ENCODE data around the gene DTD1. TPM values are rescaled to one million over a fixed set of nuclear protein-coding genes. Genes with fewer than 3 reads are reported as not detected.

Gene DTD1
- total RNA-seq, 1 donor from 2014 or later: 68.2 TPM

DNA sequence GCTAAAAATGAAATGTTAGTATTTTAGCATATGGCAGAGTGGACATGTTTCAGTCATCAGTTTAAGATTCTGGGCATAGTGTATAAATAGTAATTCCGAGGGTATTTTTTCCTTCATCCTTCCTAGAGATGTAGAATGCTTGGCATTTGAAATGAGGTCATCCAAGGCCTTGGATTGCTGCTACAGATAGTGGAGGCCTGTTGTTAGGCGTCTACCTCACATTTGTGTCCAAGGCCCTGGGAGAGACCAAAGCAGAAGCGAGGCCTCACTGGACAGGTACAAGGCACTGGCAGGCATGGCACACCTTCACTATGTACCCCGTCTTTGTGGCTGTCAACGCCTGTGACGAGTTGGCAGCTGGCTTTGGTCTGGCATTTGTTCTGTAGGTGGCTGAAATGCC lies 58.0 kb downstream of the DTD1 start:
- no peaks in the 10 kb centered on the region for H3K9me3 Mint-ChIP-seq
- no peaks in the 10 kb centered on the region for H3K27me3 Mint-ChIP-seq (ENCODE audit: low read depth)
- peaks cover 7% of the 10 kb centered on the region for H3K4me1 Mint-ChIP-seq
- TF ChIP-seq, protein P1, sequence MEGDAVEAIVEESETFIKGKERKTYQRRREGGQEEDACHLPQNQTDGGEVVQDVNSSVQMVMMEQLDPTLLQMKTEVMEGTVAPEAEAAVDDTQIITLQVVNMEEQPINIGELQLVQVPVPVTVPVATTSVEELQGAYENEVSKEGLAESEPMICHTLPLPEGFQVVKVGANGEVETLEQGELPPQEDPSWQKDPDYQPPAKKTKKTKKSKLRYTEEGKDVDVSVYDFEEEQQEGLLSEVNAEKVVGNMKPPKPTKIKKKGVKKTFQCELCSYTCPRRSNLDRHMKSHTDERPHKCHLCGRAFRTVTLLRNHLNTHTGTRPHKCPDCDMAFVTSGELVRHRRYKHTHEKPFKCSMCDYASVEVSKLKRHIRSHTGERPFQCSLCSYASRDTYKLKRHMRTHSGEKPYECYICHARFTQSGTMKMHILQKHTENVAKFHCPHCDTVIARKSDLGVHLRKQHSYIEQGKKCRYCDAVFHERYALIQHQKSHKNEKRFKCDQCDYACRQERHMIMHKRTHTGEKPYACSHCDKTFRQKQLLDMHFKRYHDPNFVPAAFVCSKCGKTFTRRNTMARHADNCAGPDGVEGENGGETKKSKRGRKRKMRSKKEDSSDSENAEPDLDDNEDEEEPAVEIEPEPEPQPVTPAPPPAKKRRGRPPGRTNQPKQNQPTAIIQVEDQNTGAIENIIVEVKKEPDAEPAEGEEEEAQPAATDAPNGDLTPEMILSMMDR (conservative IDR thresholded peaks at IDR 0.05): no peak
- no peak overlapping the region for H3K27ac Mint-ChIP-seq (ENCODE audit: unreplicated experiment)
- DNase-seq (ENCODE audit: low read depth, low spot score): no peak
- H3K36me3 Mint-ChIP-seq (ENCODE audit: low read depth): no peaks in the 10 kb centered on the region
- H3K4me3 Mint-ChIP-seq: no peak overlapping the region

DNA sequence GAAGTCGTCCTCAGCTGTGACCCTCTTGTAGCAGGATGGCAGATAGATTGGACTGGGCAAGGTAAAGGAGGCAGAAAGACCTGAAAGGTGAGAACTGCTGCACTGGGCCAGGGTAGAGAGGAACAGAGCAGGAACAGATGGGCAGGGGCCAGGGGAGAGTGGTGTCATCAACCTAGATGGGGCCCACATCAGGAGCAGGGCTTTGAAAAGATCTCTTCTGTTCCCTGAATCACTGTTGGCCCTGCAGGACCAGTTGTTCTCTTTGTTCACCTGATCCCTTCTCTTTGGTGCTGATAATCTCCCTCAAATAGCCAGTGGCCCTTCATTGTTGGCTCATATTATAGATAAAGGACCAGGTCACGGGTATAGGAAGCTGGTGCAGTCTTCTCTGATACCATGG lies 59.9 kb downstream of the DTD1 start:
- Mint-ChIP-seq H3K9me3 (no peaks in the 10 kb centered on the region), H3K36me3 (ENCODE audit: low read depth) (no peaks in the 10 kb centered on the region), H3K27me3 (ENCODE audit: low read depth) (no peaks in the 10 kb centered on the region), H3K27ac (ENCODE audit: unreplicated experiment) (peak overlapping the region; percentile 78), H3K4me3 (no peak overlapping the region), H3K4me1 (peaks cover 7% of the 10 kb centered on the region)
- TF ChIP-seq, protein P1 (conservative IDR thresholded peaks at IDR 0.05): no peak
- DNase-seq (ENCODE audit: low read depth, low spot score): no peak

DNA sequence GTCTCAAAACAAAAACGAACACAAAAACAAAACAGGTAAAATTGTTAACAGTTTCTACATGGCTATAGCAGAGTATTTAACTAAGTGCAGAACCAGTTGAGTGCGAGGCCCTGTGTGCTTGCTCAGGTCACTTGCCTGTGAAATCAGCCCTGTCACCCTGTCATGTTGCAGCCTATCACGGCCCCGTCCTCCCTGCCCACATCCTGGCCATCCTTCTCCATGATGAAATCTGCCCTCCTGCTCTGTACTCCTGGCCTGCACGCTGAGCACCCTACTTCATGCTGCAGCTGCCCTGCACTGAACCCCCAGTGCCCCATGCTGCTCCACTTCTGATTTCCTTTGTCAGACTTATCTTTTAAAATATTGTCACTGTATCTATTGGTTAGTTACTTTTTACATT lies 62.4 kb downstream of the DTD1 start:
- H3K4me3 Mint-ChIP-seq: no peak overlapping the region
- peaks cover 7% of the 10 kb centered on the region for H3K4me1 Mint-ChIP-seq
- TF ChIP-seq, protein P1 (conservative IDR thresholded peaks at IDR 0.05): no peak
- H3K9me3 Mint-ChIP-seq: no peaks in the 10 kb centered on the region
- DNase-seq (ENCODE audit: low read depth, low spot score): no peak
- H3K27me3 Mint-ChIP-seq (ENCODE audit: low read depth): no peaks in the 10 kb centered on the region
- no peak overlapping the region for H3K27ac Mint-ChIP-seq (ENCODE audit: unreplicated experiment)
- no peaks in the 10 kb centered on the region for H3K36me3 Mint-ChIP-seq (ENCODE audit: low read depth)

DNA sequence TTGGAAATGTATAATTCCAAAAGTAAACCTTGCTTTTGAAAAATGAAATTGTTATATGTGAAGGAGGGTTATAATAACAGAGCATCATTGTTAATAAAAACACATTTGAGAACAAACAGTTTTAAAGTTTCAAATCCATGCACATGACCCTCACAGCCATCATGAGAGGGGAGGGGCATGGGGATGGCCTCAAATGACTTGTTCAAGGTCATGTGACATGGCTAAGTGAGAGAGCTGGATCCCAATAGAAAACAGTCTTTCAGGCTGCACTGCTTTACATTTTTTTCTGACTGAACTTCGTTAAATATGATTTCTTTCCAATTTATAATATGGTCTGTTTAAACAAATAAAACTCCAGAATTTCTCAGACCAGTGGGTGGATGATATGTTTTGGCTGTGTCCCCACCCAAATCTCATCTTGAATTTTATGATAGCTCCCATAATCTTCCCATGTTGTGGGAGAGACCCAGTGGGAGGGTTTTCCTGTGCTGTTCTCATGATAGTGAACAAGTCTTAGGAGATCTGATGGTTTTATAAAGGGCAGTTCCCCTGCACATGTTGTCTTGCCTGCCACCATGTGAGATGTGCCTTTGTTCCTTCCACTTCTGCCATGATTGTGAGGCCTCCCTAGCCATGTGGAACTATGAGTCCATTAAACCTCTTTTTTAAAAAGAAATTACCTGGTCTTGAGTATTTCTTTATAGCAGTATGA lies 66.0 kb downstream of the DTD1 start:
- no peak for DNase-seq (ENCODE audit: low read depth, low spot score)
- TF ChIP-seq, protein P1 (conservative IDR thresholded peaks at IDR 0.05): no peak
- H3K27me3 Mint-ChIP-seq (ENCODE audit: low read depth): no peaks in the 10 kb centered on the region
- no peaks in the 10 kb centered on the region for H3K36me3 Mint-ChIP-seq (ENCODE audit: low read depth)
- H3K4me1 Mint-ChIP-seq: no peaks in the 10 kb centered on the region
- H3K4me3 Mint-ChIP-seq: no peak overlapping the region
- H3K27ac Mint-ChIP-seq (ENCODE audit: unreplicated experiment): no peak overlapping the region
- H3K9me3 Mint-ChIP-seq: no peaks in the 10 kb centered on the region

DNA sequence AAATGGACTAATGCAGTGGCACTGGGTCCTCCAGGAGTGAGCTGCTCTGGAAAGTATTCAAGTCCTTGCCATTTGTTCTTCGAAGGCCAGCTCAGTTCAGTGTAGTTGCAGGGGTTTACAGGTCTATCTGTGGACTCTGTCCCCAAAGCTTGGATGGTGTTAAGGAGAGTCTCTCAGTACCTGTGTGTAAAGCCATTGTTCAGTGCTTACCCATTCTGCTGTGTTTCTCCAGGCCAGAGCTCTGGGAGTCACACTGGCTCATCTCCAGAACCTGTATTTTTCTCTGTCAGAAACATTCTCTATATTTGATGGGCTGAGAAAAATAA lies 66.6 kb downstream of the DTD1 start:
- Mint-ChIP-seq H3K27ac (ENCODE audit: unreplicated experiment) (no peak overlapping the region), H3K4me3 (no peak overlapping the region), H3K27me3 (ENCODE audit: low read depth) (no peaks in the 10 kb centered on the region), H3K36me3 (ENCODE audit: low read depth) (no peaks in the 10 kb centered on the region), H3K9me3 (no peaks in the 10 kb centered on the region), H3K4me1 (no peaks in the 10 kb centered on the region)
- no peak for DNase-seq (ENCODE audit: low read depth, low spot score)
- TF ChIP-seq, protein P1 (conservative IDR thresholded peaks at IDR 0.05): no peak

All from neural crest cell (in vitro differentiated cells).